Measurements from ENCODE around the gene IL36B. TPM values are rescaled to one million over a fixed set of nuclear protein-coding genes. Genes with fewer than 3 reads are reported as not detected.

Gene IL36B
- total RNA-seq, 1 donor from 2014 or later: not detected

GRCh38 chr2:113034016-113034415, 18.7 kb downstream of the IL36B start:
- Mint-ChIP-seq H3K9me3 (ENCODE audit: unreplicated experiment) (no peaks in the 10 kb centered on the region), H3K4me3 (ENCODE audit: unreplicated experiment) (no peak overlapping the region), H3K36me3 (ENCODE audit: low read depth, unreplicated experiment) (no peaks in the 10 kb centered on the region), H3K27me3 (ENCODE audit: unreplicated experiment) (peaks cover 4% of the 10 kb centered on the region), H3K27ac (ENCODE audit: unreplicated experiment) (no peak overlapping the region), H3K4me1 (ENCODE audit: unreplicated experiment) (peaks cover 19% of the 10 kb centered on the region)
- no peak for TF ChIP-seq CTCF (IDR thresholded peaks at IDR 0.05; ENCODE audit: unreplicated experiment)
- no peak for DNase-seq (ENCODE audit: low spot score)

- Mint-ChIP-seq H3K4me1 (ENCODE audit: unreplicated experiment) (peaks cover 19% of the 10 kb centered on the region), H3K4me3 (ENCODE audit: unreplicated experiment) (no peak overlapping the region), H3K9me3 (ENCODE audit: unreplicated experiment) (no peaks in the 10 kb centered on the region), H3K36me3 (ENCODE audit: low read depth, unreplicated experiment) (no peaks in the 10 kb centered on the region), H3K27me3 (ENCODE audit: unreplicated experiment) (peaks cover 4% of the 10 kb centered on the region), H3K27ac (ENCODE audit: unreplicated experiment) (no peak overlapping the region)
- TF ChIP-seq CTCF (IDR thresholded peaks at IDR 0.05; ENCODE audit: unreplicated experiment): no peak
- no peak for DNase-seq (ENCODE audit: low spot score)
Observed at GRCh38 chr2:113032737-113033136, 19.9 kb downstream of the IL36B start.

GRCh38 chr2:113028112-113028511, 24.6 kb downstream of the IL36B start:
- peaks cover 3% of the 10 kb centered on the region for H3K27me3 Mint-ChIP-seq (ENCODE audit: unreplicated experiment)

GRCh38 chr2:113027691-113028090, 25.0 kb downstream of the IL36B start:
- H3K36me3 Mint-ChIP-seq (ENCODE audit: low read depth, unreplicated experiment): no peaks in the 10 kb centered on the region
- H3K4me1 Mint-ChIP-seq (ENCODE audit: unreplicated experiment): peaks cover 1% of the 10 kb centered on the region
- no peak overlapping the region for H3K27ac Mint-ChIP-seq (ENCODE audit: unreplicated experiment)
- H3K27me3 Mint-ChIP-seq (ENCODE audit: unreplicated experiment): peaks cover 2% of the 10 kb centered on the region
- no peak overlapping the region for H3K4me3 Mint-ChIP-seq (ENCODE audit: unreplicated experiment)
- TF ChIP-seq CTCF (IDR thresholded peaks at IDR 0.05; ENCODE audit: unreplicated experiment): no peak
- H3K9me3 Mint-ChIP-seq (ENCODE audit: unreplicated experiment): no peaks in the 10 kb centered on the region
- DNase-seq (ENCODE audit: low spot score): no peak

More at GRCh38 chr2:113028112-113028511, 24.6 kb downstream of the IL36B start:
- TF ChIP-seq CTCF (IDR thresholded peaks at IDR 0.05; ENCODE audit: unreplicated experiment): no peak
- no peak overlapping the region for H3K4me3 Mint-ChIP-seq (ENCODE audit: unreplicated experiment)
- H3K9me3 Mint-ChIP-seq (ENCODE audit: unreplicated experiment): no peaks in the 10 kb centered on the region
- peaks cover 4% of the 10 kb centered on the region for H3K4me1 Mint-ChIP-seq (ENCODE audit: unreplicated experiment)
- no peak overlapping the region for H3K27ac Mint-ChIP-seq (ENCODE audit: unreplicated experiment)
- no peaks in the 10 kb centered on the region for H3K36me3 Mint-ChIP-seq (ENCODE audit: low read depth, unreplicated experiment)
- no peak for DNase-seq (ENCODE audit: low spot score)

GRCh38 chr2:113025737-113026136, 26.9 kb downstream of the IL36B start:
- Mint-ChIP-seq H3K27me3 (ENCODE audit: unreplicated experiment) (no peaks in the 10 kb centered on the region), H3K36me3 (ENCODE audit: low read depth, unreplicated experiment) (no peaks in the 10 kb centered on the region), H3K9me3 (ENCODE audit: unreplicated experiment) (no peaks in the 10 kb centered on the region), H3K4me3 (ENCODE audit: unreplicated experiment) (no peak overlapping the region), H3K4me1 (ENCODE audit: unreplicated experiment) (no peaks in the 10 kb centered on the region), H3K27ac (ENCODE audit: unreplicated experiment) (no peak overlapping the region)
- TF ChIP-seq CTCF (IDR thresholded peaks at IDR 0.05; ENCODE audit: unreplicated experiment): no peak
- no peak for DNase-seq (ENCODE audit: low spot score)
